ENCODE data around the gene GTPBP6. TPM values are rescaled to one million over a fixed set of nuclear protein-coding genes. Genes with fewer than 3 reads are reported as not detected.
"Not testable (repeated sequence)": the region's sequence is repeated elsewhere in the genome, so short reads cannot be mapped to it uniquely, and the experiment has no call there.

The GTPBP6 gene
- total RNA-seq, 1 donor from 2014 or later = 66.3 TPM

GRCh38 chrX:334971-335757 lies 16.6 kb upstream of the GTPBP6 start:
- intact Hi-C loops (cut with micrococcal nuclease) = no loop called here
- no peak for DNase-seq
- Mint-ChIP-seq H3K4me1 (no peaks in the 10 kb centered on the region), H3K27me3 (no peaks in the 10 kb centered on the region), H3K36me3 (ENCODE audit: low read depth) (peaks cover 27% of the 10 kb centered on the region), H3K4me3 (no peak overlapping the region), H3K9me3 (no peaks in the 10 kb centered on the region), H3K27ac (no peak overlapping the region)

DNA sequence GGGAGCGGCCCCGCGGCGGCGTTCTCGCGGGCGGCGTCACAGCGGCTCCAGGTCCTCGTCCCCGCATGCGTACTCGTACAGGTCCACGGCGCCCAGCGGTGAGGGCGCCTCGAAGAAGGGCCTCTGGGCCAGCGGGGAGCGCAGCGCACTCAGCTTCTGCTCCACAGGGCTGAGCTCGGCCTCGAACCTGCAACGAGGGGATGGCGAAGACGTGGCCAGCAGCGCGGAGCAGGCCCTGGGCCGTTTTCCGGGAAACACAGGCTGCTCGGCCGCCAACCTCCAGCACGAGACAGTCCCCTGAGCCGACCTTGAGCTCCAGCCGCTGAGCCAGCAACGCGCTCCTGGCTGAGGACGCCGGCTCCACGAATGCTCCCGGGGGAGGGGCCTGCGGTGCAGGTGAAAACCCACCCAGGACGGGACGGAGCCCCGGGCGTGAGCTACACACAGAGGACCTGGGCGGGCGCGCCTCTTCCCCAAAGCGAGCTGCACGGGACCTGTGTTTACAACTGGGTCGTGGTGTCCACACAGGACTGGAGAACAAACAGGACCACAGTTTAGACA lies 15.8 kb upstream of the GTPBP6 start:
- Mint-ChIP-seq H3K36me3 (ENCODE audit: low read depth) (peaks cover 27% of the 10 kb centered on the region), H3K9me3 (no peaks in the 10 kb centered on the region), H3K4me1 (no peaks in the 10 kb centered on the region), H3K27ac (no peak overlapping the region), H3K27me3 (no peaks in the 10 kb centered on the region), H3K4me3 (no peak overlapping the region)
- intact Hi-C loops (cut with micrococcal nuclease) = no loop called here
- DNase-seq = no peak

DNA sequence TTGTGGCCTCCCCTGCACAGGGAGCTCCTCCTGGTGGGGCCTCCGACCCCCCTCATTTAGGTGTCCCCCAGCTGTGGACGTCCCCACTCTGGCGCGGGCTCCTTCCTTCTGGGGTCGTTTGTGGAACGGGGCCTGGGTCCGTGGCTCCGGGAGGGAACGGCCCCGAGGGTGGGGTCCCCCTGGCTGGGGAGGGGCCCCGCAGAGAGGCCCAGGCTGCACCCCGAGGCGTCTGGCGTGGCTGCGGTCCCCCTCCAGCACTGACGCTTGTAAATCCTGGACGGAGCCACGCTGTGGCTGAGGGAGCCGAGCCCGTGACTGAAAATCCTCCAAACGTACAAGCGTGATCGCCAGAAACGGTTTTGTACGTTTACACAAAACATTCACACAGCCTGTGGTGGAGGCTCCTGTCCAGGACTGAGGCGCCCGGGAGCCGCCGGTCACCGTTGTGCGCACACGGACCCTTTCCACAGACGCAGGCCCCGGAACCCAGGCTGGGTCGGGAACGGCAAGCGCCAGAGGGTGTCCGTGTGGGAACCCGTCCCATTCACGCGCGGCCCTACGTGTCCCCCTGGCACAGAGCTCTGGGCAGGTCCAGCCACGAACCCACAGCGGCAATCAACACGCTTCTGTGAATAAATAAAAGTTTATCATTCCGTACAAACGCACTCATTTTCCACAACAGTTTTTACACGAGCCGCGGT lies 15.2 kb upstream of the GTPBP6 start:
- Mint-ChIP-seq H3K4me1 (no peaks in the 10 kb centered on the region), H3K27ac (no peak overlapping the region), H3K27me3 (no peaks in the 10 kb centered on the region), H3K36me3 (ENCODE audit: low read depth) (peaks cover 24% of the 10 kb centered on the region), H3K4me3 (no peak overlapping the region), H3K9me3 (no peaks in the 10 kb centered on the region)
- no peak for DNase-seq
- intact Hi-C loops (cut with micrococcal nuclease) = no loop called here

DNA sequence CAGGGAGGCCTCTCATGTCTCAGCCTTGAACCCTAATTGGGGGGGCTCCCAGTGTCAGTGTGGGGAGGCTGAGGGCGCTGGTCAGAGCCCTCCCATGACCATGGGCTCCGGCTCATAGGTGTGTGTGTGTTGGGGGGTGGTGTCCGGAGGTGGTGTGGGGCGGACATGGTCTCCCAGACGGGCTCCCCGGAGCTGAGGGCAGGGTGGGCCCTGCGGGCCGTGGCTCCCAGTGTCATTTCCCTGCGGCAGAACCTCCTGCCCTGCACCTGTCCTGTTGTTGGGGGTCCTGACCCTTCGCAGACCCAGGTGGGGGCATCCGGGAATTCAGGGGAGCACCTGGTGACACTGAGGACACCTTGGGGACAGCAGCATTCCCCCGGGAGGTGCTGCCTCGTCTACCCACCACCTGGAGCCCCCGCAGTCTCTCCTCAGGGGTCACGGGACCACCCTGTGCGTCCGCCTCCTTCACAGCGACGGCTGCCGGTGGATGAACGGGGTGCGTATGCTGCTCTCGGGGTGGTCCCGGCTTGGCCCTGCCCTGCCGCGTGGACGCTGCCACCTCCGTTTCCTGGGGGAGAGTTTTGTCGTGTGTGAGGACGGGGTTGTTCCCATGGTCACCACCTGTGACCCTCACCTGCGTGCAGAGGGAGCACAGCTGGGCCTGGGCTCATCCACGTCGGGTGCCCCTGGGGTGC lies 14.5 kb upstream of the GTPBP6 start:
- no peaks in the 10 kb centered on the region for H3K27me3 Mint-ChIP-seq
- no peaks in the 10 kb centered on the region for H3K9me3 Mint-ChIP-seq
- peaks cover 18% of the 10 kb centered on the region for H3K36me3 Mint-ChIP-seq (ENCODE audit: low read depth)
- no peaks in the 10 kb centered on the region for H3K4me1 Mint-ChIP-seq
- DNase-seq = no peak
- H3K4me3 Mint-ChIP-seq = no peak overlapping the region
- H3K27ac Mint-ChIP-seq = no peak overlapping the region
- intact Hi-C loops (cut with micrococcal nuclease) = no loop called here

DNA sequence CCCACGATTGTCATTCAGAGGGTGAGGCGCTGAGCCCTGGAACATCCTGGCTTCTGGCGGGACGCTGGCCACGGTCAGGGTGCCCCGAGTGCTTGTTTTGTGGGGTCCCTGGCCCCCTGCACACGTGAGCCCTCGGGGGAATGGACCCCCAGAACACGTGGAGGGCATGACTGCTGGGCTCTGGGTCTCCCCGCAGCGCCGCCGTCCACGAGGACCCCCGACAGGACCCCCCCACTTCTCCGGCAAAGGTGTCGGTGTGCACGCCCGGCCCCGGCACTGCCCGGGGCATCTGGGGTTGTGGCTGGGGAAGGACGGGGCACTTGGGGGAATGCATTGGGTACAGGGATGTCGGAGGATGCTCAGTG lies 13.9 kb upstream of the GTPBP6 start:
- Mint-ChIP-seq H3K27ac (no peak overlapping the region), H3K4me1 (no peaks in the 10 kb centered on the region), H3K27me3 (no peaks in the 10 kb centered on the region), H3K9me3 (no peaks in the 10 kb centered on the region), H3K36me3 (ENCODE audit: low read depth) (peaks cover 12% of the 10 kb centered on the region), H3K4me3 (no peak overlapping the region)
- no peak for DNase-seq
- intact Hi-C loops (cut with micrococcal nuclease) = no loop called here

DNA sequence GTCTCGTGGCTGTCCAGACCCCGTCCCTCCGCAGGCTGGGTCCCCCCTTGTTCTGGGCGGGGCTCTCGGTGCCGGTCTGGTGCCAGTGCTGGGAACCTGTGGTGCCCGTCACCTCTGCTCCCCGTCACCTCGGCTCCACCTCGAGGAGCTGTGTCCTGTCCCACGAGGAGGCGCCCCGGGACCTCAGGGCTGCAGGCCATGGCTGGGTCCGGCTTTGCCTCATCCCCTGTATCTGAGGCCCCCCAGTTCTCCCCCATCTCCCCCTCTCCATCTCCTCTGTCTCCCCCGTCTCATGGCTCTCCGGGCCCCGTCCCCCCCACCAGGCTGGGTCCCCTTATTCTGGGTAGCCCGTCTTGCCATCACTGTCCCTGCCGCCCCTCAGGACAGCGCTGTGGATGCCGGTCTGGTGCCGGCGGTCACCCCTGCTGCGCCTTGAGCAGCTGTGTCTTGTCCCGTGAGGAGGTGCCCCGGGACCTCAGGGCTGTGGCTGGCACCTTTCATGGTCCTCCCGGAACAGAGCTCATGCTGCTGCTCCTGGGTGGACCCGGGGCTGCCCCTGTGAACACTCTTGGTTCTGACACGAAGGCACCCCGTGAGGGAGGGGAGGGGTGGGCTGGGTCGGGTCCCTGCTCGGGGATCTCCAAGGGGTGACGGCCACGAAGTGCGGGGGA lies 13.4 kb upstream of the GTPBP6 start:
- H3K4me3 Mint-ChIP-seq = no peak overlapping the region
- intact Hi-C loops (cut with micrococcal nuclease) = no loop called here
- H3K9me3 Mint-ChIP-seq = no peaks in the 10 kb centered on the region
- H3K27me3 Mint-ChIP-seq = no peaks in the 10 kb centered on the region
- no peak for DNase-seq
- no peaks in the 10 kb centered on the region for H3K4me1 Mint-ChIP-seq
- peaks cover 9% of the 10 kb centered on the region for H3K36me3 Mint-ChIP-seq (ENCODE audit: low read depth)
- H3K27ac Mint-ChIP-seq = no peak overlapping the region

GRCh38 chrX:331151-331824 lies 12.7 kb upstream of the GTPBP6 start:
- Mint-ChIP-seq H3K9me3 (no peaks in the 10 kb centered on the region), H3K4me1 (no peaks in the 10 kb centered on the region), H3K27ac (no peak overlapping the region), H3K36me3 (ENCODE audit: low read depth) (peaks cover 4% of the 10 kb centered on the region), H3K4me3 (no peak overlapping the region), H3K27me3 (no peaks in the 10 kb centered on the region)
- DNase-seq = no peak
- intact Hi-C loops (cut with micrococcal nuclease) = no loop called here

GRCh38 chrX:330726-331150 lies 12.1 kb upstream of the GTPBP6 start:
- no peaks in the 10 kb centered on the region for H3K4me1 Mint-ChIP-seq
- H3K9me3 Mint-ChIP-seq = no peaks in the 10 kb centered on the region
- no peaks in the 10 kb centered on the region for H3K27me3 Mint-ChIP-seq
- no peak for DNase-seq
- no peak overlapping the region for H3K4me3 Mint-ChIP-seq
- no peak overlapping the region for H3K27ac Mint-ChIP-seq
- peaks cover 1% of the 10 kb centered on the region for H3K36me3 Mint-ChIP-seq (ENCODE audit: low read depth)
- intact Hi-C loops (cut with micrococcal nuclease) = no loop called here

DNA sequence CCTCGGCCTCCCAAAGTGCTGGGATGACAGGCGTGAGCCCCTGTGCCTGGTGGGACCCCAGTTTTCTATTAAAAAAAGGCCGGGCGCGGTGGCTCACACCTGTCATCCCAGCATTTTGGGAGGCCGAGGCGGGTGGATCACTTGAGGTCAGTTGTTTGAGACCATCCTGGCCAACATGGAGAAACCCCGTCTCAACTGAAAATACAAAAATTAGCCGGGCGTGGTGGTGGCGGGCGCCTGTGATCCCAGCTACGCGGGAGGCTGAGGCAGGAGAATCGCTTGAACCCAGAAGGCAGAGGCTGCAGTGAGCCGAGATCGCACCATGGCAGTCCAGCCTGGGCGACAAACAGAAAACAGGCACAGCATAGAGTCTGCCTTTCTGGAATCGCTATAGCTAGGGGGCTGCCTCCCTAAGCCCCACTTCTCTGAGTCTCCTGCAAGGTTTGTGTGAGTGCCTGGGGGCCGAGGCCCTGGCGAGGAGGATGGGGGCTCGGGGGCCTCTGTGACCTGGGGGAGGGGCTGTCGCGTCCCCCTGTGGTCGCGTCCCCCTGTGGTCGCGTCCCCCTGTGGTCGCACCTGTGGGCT lies 11.6 kb upstream of the GTPBP6 start:
- H3K36me3 Mint-ChIP-seq (ENCODE audit: low read depth); intact Hi-C loops (cut with micrococcal nuclease); H3K9me3 Mint-ChIP-seq; H3K27ac Mint-ChIP-seq; DNase-seq; H3K4me1 Mint-ChIP-seq; H3K27me3 Mint-ChIP-seq; H3K4me3 Mint-ChIP-seq: not testable (repeated sequence)

- H3K27ac Mint-ChIP-seq = no peak overlapping the region
- H3K9me3 Mint-ChIP-seq = no peaks in the 10 kb centered on the region
- DNase-seq = no peak
- H3K4me1 Mint-ChIP-seq = peaks cover 2% of the 10 kb centered on the region
- H3K4me3 Mint-ChIP-seq = no peak overlapping the region
- H3K27me3 Mint-ChIP-seq = no peaks in the 10 kb centered on the region
- intact Hi-C loops (cut with micrococcal nuclease) = no loop called here
- H3K36me3 Mint-ChIP-seq (ENCODE audit: low read depth) = peaks cover 1% of the 10 kb centered on the region
These were observed 10.8 kb upstream of the GTPBP6 start for GRCh38 chrX:329291-329910.

DNA sequence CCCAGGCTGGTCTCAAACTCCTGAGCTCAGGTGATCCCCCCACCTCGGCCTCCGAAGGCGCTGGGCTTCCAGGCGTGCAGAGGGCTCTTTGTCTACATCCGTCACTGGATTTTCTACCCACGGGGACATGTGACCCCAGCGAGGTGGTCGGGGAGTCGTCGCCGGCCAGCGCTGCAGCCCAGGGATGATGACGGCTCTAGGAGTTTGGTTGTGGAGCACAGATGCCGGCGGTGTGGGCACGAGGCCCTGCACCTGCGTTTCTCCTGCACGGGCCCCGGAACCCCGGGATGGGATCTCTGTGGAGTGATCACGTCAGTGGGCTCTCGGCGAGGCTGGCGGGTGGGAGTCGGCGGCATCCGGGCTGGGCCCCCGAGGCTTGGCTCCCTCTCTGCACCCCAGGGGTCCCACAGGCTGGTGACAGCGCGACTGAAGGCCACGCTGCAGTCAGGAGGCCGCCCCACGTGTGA lies 9.1 kb upstream of the GTPBP6 start:
- no peak overlapping the region for H3K4me3 Mint-ChIP-seq
- DNase-seq = no peak
- H3K4me1 Mint-ChIP-seq = peaks cover 10% of the 10 kb centered on the region
- no peaks in the 10 kb centered on the region for H3K36me3 Mint-ChIP-seq (ENCODE audit: low read depth)
- intact Hi-C loops (cut with micrococcal nuclease) = no loop called here
- H3K9me3 Mint-ChIP-seq = no peaks in the 10 kb centered on the region
- no peak overlapping the region for H3K27ac Mint-ChIP-seq
- H3K27me3 Mint-ChIP-seq = peaks cover 2% of the 10 kb centered on the region

GRCh38 chrX:324664-325063 lies 6.1 kb upstream of the GTPBP6 start:
- H3K36me3 Mint-ChIP-seq (ENCODE audit: low read depth) = not testable (repeated sequence)

More at GRCh38 chrX:324664-325063, 6.1 kb upstream of the GTPBP6 start:
- DNase-seq; H3K9me3 Mint-ChIP-seq; H3K27me3 Mint-ChIP-seq; H3K27ac Mint-ChIP-seq; intact Hi-C loops (cut with micrococcal nuclease); H3K4me3 Mint-ChIP-seq: not testable (repeated sequence)
- peaks cover 18% of the 10 kb centered on the region for H3K4me1 Mint-ChIP-seq
